GM19238 (cell line): Measurements from ENCODE around the gene ACER3.
"Not testable (repeated sequence)": the region's sequence is repeated elsewhere in the genome, so short reads cannot be mapped to it uniquely, and the experiment has no call there.

Experiments
- DNase-seq: peaks from one replicate; pipeline ENCODE4 v3.0.0; 2011; ENCODE audit warnings: low spot score; ENCODE audit not compliant: insufficient read length

Gene ACER3

DNA sequence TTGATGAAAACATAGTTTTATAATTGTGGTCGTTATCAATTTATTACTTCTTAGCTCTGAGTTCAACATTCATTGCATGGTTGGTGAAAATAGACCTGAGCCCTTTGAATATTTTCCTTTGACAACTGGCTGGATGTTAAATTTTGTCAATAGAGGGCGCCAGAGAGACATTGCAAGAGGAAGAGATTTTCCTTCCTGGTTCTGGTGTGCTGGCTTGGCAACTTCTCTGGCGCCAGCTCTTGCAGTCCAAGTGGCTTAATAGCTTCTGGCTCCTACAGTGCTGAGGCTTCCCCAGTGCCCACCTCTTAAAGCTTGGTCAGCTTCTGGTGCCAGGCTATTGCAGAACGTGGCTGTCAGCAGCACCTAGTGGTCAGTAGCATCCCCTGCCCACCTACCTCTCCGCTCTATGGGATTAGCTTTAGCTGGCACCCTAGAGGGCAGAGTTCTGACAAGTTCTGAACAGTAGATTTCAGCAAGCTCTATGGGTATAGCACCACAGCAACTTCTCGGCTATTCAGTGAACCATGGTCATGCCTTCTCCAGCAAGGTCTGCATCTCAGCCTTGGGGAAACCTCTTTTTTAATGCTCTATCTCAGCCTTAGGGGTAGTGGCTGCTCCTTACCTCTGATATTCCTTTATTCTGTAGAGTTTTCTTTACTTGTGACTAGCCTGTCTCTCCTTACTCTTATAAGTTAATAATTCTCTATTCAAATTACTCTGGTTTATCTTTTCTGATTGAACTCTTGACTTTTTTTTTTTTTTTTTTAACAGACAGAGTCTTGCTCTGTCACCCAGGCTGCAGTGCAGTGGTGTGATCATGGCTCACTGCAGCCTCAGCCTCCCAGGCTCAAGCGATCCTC lies 59.4 kb downstream of the ACER3 start:
- DNase-seq = peak; percentile 10

DNA sequence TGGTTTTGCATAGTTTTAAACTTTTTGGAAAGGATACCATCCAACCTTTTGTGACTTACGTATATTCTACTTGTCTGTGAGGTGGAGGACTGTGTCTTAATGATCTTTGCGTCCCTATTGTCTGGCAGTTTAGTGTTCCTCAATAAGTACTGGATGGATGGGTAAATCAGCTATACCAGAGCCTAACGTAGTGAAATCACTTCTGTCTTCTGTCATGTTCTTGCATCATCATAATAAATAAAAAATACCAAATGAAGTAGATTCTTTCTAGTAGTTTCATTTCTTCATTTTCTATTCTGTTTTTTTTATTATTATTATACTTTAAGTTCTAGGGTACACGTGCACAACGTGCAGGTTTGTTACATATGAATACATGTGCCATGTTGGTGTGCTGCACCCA lies 66.4 kb downstream of the ACER3 start:
- DNase-seq = no peak

DNA sequence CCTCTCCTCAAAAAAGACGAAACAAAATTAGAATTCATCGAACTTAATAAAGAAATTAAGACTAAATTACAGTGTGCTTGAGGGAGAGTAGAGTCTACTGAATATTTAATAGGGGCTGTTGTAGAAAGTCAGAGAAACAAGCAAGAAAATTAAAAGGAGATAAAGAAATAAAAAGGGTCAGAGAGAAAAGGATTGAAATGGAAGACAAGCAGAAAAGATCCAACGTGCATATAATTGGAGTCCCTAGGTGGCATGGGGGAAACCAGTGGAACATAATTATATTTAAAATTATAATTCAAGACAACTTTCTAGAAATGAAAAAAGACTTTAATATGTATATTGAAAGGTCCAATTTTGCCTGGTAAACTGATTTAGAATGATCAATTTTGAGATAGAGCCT lies 74.3 kb downstream of the ACER3 start:
- DNase-seq = no peak

DNA sequence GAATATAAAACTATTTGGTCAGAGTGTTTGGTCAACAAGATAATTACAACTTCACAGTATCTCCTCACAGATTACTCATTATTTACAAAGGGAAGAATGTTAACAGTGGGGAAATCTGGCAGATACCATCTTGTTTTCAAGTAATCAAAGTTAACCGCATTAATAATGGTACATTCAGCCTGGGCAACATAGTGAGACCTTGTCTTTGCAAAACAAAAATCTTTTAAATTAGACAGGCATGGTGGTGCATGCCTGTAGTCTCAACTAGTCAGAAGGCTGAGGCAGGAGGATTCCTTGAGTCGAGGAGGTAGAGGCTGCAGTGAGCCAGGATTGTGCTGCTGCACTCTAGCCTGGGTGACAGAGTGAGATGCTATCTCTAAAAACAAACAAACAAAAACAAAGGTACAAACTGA lies 78.5 kb downstream of the ACER3 start:
- DNase-seq = no peak

DNA sequence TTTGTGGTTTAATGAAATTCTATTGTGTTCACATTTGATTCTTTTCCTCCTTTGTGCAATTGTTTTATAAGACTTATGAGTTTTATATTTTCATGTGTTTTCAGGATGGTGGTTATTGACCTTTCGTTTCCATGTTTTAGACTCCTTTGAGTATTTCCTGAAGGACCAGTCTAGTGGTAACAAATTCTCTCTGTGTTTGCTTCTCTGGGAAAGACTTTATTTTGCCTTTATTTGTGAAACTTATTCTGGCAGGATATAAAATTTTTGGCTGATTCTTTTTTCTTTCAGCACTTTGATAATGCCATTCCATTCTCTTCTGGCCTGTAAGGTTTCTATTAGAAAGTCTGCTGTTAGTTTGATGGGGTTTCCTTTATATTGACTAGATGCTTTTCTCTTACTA lies 83.5 kb downstream of the ACER3 start:
- DNase-seq = no peak

DNA sequence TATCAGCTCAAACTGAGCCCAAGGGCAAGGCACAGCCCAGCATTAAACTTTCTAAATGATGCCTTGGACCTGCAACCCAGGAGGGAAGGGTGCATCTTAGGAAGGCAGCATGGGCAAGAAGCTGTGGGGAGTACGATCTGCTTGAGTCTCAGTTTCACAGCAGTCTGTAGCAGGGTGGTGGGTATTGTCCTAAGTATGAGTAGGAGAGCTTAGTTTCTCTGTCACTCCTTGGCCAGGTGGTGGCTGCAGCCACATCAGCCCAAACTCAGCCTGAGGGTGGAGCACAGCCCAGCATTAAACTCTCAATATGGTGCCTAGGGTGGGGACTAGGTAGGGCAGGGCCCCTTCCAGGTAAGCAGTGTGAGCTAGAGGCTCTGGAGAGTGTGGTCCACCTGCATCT lies 85.5 kb downstream of the ACER3 start:
- no peak for DNase-seq

DNA sequence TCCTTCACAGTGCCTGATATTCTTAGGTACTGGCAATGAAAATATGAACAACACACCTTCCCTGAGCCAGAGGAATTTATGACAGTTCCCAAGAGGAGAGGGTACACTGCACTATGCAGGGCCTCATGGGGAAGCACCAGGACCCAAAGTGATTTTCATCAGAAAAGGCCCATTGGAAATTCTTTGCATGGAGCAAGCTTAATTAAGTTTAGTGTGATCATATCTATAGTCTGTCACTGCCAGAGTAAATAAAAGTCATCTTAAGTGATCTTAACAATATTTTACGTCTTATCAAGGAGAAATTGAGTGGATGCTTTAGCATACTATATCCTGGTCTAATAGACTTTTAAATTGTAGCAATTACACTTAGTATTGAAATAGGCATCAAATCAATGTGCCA lies 86.5 kb downstream of the ACER3 start:
- DNase-seq = no peak

DNA sequence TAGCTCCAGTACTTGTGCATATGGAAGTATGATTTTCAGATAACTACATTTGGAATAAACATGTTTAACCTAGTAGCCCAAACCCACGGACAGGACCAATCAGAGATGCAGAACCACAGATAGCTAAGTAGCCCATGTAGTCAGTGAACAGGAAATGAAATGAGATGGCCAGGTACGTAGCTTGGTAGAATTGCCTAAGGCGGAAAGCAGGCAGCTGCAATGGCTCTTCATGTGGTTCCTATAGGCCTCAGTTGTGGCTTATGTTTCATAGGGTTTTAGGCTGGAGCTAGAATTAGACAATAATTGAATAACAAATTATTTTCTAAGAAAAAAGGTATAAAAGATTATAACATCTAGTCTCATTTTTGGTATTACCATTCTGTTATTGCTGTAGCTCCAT lies 87.1 kb downstream of the ACER3 start:
- no peak for DNase-seq

DNA sequence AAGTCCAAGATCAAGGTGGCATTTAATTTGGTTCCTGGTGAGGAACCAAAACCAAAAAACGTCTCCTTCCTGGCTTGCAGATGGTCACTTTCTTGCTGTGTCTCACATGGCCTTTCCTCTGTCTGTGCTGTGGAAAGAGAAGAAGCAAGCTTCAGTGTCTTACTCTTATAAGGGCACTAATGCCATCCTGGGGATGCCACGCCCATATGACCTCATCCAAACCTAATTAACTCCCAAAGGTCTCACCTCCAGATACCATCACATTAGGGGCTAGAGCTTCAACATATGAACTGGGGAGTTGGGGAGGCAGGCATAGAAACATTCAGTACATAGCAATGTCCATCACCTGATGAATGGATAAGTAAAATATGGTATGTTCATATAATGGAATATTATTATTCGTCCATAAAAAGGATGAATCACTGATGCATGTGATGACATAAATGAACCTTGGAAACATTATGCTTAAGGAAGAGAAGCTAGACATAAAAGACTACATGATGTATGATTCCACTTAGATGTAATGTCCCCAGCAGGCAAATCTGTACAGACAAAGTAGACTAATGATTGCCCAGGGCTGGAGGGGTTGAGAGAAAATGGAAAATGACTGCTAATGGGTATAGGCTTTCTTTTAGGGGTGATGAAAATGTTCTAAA lies 94.9 kb downstream of the ACER3 start:
- DNase-seq = no peak

DNA sequence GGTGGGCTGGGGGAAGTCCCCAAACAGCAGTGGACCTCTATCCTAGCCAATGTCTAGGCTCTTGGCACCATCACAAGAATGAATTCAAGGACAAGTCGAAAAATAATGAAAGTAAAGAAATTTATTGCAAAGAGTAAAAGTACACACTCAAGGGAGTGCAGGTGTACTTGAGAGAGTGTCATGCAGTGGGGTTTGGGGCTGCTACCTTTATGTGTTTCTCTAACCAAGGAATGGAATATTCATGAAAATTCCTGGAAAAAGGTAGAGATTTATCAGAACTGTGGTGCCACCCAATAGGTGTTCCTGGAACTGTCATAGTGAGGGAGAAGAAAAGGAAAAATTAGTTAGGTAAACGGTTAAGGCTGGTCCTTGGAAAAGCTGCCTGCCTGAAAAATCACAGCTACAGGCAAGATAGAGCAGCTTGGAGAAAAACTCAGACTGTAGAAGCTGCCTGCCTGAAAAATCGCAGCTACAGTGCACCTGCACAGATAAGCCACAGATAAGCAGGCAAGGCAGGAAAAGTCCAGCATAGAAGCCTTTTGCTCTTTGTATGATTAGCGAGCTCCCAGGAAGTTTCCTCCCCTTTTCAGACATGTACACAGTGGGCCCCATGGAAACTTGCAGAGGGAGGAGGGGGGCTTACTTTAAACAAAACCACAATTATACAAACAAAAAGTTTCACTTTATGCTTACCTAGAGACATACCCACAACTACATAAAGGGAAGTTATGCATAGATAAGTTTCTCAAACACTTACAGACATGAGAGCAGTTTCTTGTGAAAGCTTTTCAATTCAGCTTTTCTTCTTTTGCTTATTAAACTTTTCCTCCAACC lies 102.1 kb downstream of the ACER3 start:
- DNase-seq = no peak

DNA sequence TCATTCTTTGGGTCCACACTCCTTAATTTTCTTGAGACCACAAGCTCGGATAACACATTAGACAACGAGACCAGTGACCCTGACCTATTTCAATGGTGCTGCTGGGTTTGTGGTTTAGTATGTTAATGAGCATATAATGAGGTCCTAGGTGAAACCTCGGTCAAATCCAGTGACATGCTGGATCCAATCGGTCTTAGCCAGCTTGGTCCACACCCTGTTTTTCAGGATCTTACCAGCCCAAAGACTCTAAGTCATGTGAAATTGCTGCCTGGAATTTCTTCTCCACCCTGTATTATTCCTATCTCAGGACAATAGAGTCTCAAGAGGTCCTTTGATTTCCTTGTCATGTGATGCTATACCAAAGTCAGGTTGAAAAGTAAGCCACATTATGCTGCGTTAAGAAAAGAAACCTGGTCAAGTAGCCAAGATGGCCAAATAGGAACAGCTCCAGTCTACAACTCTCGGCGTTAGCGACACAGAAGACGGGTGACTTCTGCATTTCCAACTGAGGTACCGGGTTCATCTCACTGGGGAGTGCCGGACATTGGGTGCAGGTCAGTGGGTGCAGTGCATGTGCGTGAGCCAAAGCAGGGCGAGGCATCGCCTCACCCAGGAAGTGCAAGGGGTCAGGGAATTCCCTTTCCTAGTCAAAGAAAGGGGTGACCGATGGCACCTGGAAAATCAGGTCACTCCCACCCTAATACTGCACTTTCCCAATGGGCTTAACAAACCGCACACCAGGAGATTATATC lies 102.9 kb downstream of the ACER3 start:
- not testable (repeated sequence) for DNase-seq

DNA sequence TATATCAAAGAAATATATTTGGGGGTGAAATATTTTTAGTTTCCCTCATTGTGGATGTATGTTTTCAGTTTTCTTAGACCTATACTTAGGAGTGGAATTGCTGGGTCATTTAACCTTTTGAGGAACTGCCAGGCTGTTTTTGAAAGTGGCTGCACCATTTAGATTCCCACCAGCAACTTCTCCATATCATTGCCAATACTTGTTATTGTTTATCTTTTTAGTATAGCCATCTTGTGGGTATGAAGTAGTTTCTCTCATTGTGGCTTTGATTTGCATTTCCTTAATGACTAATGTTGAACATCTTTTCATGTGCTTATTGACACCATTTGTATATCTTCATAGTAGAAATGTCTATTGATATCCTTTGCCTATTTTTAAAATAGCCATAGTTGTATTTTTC lies 111.3 kb downstream of the ACER3 start:
- no peak for DNase-seq

DNA sequence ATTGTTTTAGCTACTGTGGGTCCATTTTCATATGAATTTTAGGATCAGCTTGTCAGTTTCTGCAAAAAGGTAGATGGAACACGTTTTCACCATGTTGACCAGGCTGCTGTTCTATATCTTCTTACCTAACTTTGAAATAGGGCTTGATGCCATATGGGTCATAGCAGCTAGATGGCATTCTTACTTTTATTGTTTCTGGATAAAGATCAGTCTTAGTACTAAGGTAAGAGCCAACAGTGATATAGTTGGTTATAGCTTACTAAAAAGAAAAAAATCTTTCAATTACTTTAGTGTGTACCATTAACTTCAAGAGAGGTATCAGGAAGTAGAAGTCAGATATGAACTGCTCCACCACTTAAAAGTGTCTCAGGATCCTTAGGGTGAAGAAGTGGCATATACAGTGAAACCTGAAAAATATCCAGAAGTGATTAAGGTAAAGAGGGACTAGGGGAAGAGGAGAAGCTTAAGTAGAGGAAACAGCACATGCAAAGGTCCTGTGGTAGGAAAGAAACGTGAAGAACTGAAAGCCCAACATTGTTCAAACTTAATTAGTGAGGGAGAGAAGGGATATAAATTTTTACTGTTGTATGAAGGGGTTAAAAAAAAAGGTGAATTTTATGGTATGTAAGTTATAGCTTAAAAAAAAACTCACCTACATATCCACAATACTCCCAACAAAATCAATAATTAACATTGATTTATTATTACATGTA lies 113.6 kb downstream of the ACER3 start:
- DNase-seq = no peak

DNA sequence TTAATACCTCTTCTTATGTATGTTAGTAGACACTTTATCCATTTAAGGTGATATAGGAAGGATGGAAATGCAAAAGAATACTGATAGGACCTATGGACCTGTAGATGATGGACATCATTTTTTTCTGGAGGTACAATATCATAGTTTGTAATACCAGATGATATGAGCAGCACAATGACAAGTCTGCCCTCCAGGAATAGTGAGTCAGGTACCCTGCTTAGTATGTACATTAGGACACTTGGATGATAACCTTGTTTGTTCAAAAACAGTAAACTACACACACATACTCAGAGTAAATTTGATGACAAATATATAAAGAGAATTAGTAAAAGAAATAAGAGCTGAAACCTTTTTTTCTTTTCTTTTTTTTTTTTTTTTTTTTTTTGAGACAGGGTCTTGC lies 114.8 kb downstream of the ACER3 start:
- no peak for DNase-seq

DNA sequence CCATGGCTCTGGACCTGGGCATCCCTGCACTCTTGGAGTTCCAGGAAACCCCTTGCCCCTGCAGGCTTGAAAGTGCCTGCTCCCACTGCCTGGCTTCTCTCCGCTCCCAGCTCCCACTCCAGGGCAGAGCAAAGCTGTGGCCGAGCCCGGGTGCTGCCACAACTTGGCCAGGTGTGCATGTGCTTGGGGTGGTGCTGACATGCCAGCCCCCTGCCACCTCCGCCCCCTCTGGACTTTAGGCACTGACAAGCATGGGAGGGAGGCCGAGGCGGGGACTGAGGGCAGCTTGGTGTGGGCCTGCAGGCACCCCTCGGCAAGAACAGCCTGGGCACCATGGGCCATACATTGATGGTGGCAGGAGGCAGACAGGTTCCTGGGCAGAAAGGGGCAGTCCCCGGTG lies 117.1 kb downstream of the ACER3 start:
- DNase-seq = no peak

DNA sequence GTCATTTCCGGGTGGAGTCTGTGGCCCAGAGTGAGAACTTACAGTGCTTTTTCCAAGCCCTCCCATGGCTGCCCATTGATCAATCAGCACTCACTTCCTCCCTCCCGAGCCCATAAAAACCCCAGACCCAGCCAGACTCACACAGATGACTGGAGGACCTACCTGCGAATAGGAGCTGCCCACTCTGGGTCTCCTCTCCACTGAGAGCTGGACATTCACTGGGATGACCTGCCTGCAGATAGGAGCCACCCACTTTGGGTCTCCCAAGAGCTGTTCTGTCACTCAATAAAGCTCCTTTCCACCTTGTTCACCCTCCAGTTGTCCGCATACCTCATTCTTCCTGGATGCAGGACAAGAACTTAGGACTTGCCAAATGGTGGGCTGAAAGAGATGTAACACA lies 117.5 kb downstream of the ACER3 start:
- DNase-seq = no peak

DNA sequence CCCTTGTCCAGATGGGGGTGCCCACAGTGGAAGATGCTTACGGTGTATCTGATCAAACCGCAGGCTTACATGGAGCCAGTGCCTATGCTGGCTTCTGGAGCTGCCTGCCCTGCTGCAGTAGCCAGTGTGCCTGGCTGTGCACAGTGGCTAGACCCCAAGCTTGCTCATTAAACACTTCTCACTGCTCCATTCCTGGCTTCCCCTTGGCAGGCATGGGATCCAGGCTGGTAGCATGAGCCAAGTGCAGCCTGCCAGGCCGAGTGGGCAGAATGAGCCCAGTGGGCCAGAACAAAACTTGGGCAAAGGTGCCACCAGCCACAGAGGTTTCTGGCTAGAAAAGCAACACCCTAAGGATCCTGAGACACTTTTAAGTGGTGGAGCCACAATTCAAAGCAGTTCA lies 118.1 kb downstream of the ACER3 start:
- DNase-seq = no peak

DNA sequence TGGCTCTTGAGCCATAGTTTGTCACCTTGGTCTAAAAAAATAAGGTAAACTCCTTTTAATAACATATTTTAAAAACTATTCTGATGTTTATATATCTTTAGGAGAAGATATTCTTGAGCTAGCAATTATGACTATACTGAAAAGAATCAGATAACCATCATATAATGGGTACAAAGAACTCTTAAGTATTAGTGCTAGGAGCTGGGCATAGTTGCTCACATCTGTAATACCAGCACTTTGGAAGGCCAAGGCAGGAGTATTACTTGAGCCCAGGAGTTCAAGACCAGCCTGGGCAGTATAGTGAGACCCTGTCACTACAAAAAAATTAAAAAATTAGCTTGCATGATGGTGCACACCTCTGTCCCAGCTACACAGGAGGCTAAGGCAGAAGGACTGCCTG lies 119.5 kb downstream of the ACER3 start:
- DNase-seq = no peak

DNA sequence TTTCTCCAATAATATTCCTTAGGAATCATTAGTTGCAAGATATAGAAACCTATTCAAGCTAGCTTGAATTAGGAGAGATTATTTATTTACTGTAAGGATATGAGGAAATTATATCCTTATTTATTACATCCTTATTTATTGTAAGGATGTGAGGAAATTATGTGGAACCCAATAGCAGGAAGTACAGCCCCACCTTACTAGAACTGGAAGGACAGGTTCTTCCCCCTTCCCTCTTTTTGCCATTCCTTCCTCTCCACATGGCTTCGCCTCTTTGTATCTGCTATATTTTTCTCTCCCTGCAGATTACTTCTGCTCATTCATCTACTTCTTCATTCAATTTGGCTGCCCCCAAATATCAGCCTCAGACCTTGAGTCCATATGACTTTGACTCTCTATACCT lies 124.0 kb downstream of the ACER3 start:
- no peak for DNase-seq

DNA sequence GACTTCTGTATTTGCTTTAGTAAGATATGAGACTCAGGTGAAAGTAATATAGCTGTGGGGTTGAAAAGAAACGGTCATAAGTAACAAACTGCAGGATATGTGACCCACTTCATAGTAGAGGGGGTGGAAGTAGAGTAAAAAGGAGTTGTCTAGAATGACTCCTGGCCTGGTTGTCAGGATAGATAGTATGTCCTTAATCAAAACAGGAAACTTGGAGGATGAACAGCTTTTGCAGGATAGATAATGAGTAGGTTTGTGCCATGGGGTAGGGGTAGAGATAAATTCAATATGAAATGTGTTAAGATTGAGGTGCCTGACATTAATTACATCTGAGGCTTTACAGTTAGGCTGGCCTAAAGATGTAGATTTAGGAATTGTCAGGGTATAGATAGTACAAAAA lies 126.5 kb downstream of the ACER3 start:
- no peak for DNase-seq

DNA sequence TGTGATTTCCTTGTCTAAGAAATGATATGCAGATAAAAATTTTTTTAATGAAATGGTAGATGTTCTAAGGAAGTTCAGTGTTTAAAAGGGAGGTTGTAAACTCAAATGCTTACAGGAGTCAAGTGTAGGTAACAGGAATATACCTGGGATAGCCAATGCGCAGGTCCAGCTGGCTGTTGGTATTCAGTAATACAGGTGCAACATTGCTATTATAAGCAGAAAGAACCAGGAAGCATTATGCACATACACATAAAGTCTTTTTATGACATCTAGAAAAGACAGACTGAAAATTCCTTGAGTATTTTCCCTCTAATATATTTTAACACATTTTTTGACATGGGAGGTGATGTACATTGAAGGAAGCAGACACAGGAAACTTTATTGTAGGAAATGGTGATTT lies 129.9 kb downstream of the ACER3 start:
- DNase-seq = no peak
